ENCODE data around the gene RPS6KA4. TPM values are rescaled to one million over a fixed set of nuclear protein-coding genes. Genes with fewer than 3 reads are reported as not detected.

RPS6KA4 gene
- polyA plus RNA-seq, 1 of the 3 experiments (the other 2 are of a cell fraction): 43.4 TPM

- DNase-seq: no peak
- no peak overlapping the region for H3K4me3 ChIP-seq (ENCODE audit: low read depth in 2 of 2, low read length in 1 of 2)
- ChIA-PET POLR2A (interaction anchor here (1.0 kb wide), 1 partner anchor 11 kb away, joined by 3 read pairs; no protein-coding TSS in a partner anchor), CTCF (interaction anchor here (1.4 kb wide), 1 partner anchor 305 kb away, joined by 3 read pairs; no protein-coding TSS in a partner anchor)
- no peak overlapping the region for H3K27ac ChIP-seq (ENCODE audit: low read depth in 2 of 2, low read length in 1 of 2)
- H3K9me2 ChIP-seq: no peaks in the 10 kb centered on the region
- no peaks in the 10 kb centered on the region; a peak in 1 of 4 replicates for H3K4me1 ChIP-seq (ENCODE audit: control insufficient read depth in 1 of 2, insufficient read depth in 2 of 2, low read depth in 1 of 2, low read length in 1 of 2)
- H3K27me3 ChIP-seq (ENCODE audit: insufficient read depth): no peaks in the 10 kb centered on the region
- no peaks in the 10 kb centered on the region for H3K36me3 ChIP-seq (replicated peaks in 1 of 2; ENCODE audit: control insufficient read depth in 1 of 2, insufficient read depth in 2 of 2, low read length in 1 of 2)
- no peak overlapping the region for H2AFZ ChIP-seq (ENCODE audit: low read depth)
- WGBS (ENCODE audit: low lambda C conversion rate): 80% methylated on average over 1 of the region's 2 CpGs
- no peaks in the 10 kb centered on the region for H3K79me2 ChIP-seq (ENCODE audit: insufficient read depth)
- H3K4me2 ChIP-seq: no peak overlapping the region
- no peaks in the 10 kb centered on the region for H3K9me3 ChIP-seq
- TF ChIP-seq ELF1 (IDR thresholded peaks at IDR 0.05) (no peak), TEAD4 (IDR thresholded peaks at IDR 0.05; ENCODE audit: borderline replicate concordance, insufficient read depth) (no peak), EZH2phosphoT487 (IDR thresholded peaks at IDR 0.05; ENCODE audit: borderline replicate concordance, low read depth) (no peak), FOXM1 (IDR thresholded peaks at IDR 0.05; ENCODE audit: low read depth) (no peak), RFX5 (IDR thresholded peaks at IDR 0.05; ENCODE audit: low read length) (no peak), YY1 (IDR thresholded peaks at IDR 0.05; ENCODE audit: low read depth) (no peak), FOXJ3 (CRISPR knock-in tag; IDR thresholded peaks at IDR 0.05) (no peak)
- TF ChIP-seq, protein P1, sequence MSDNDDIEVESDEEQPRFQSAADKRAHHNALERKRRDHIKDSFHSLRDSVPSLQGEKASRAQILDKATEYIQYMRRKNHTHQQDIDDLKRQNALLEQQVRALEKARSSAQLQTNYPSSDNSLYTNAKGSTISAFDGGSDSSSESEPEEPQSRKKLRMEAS (IDR thresholded peaks at IDR 0.05; ENCODE audit: low read depth): no peak
- no peaks in the 10 kb centered on the region for H3F3A ChIP-seq (replicated peaks; ENCODE audit: insufficient read depth)
- no peak overlapping the region for H3K9ac ChIP-seq
- no peaks in the 10 kb centered on the region for H4K20me1 ChIP-seq (ENCODE audit: insufficient read depth)
Observed at GRCh38 chr11:64383580-64383979, 24.6 kb downstream of the RPS6KA4 start.

DNA sequence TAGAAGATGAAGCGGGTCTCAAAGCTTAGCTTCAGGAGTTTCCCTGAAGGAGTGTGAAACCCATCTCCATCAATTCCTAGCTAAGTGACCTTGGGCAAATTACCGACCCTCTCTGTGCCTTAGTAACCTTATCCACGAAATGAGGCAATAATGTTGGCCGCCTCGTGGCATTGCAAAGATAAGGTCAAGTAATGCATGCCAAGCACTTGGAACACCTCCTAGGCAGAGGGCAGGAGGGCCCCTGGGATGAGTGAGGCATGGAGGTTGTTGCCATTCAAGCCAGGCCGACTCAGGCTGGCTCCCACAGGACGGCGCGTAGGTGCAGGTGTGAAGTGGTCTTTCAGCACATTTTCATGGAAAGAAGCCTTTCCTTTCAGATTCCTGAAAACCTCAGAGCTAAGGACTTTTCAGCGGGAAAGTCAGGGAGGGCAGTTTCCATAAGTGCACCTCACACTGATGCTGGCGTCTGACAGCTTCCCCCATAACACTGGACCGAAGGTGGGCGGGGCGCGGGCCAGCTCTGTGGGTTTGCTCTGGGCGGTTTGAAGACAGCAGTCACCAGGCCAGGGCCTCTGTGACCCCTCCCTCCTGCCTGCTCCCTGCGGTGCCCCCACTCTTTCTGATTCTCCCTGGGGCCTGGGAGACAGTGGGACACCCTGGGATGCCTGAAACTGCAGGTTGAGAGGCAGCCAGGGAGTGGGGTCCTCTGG, 25.2 kb downstream of the RPS6KA4 start:
- no peak for DNase-seq
- Histone ChIP-seq H3K4me1 (ENCODE audit: control insufficient read depth in 1 of 2, insufficient read depth in 2 of 2, low read depth in 1 of 2, low read length in 1 of 2) (no peaks in the 10 kb centered on the region; a peak in 1 of 4 replicates), H3K9me2 (no peaks in the 10 kb centered on the region), H3K4me3 (ENCODE audit: low read depth in 2 of 2, low read length in 1 of 2) (no peak overlapping the region), H3F3A (replicated peaks; ENCODE audit: insufficient read depth) (no peaks in the 10 kb centered on the region), H3K9ac (no peak overlapping the region), H3K27me3 (ENCODE audit: insufficient read depth) (no peaks in the 10 kb centered on the region; the same call in 1 of the 2 replicates), H3K9me3 (no peaks in the 10 kb centered on the region), H2AFZ (ENCODE audit: low read depth) (no peak overlapping the region), H3K27ac (ENCODE audit: low read depth in 2 of 2, low read length in 1 of 2) (no peak overlapping the region), H3K36me3 (replicated peaks in 1 of 2; ENCODE audit: control insufficient read depth in 1 of 2, insufficient read depth in 2 of 2, low read length in 1 of 2) (no peaks in the 10 kb centered on the region), H3K79me2 (ENCODE audit: insufficient read depth) (no peaks in the 10 kb centered on the region), H3K4me2 (no peak overlapping the region), H4K20me1 (ENCODE audit: insufficient read depth) (no peaks in the 10 kb centered on the region)
- ChIA-PET POLR2A (interaction anchor here (1.0 kb wide), 1 partner anchor 12 kb away, joined by 3 read pairs; no protein-coding TSS in a partner anchor), CTCF (interaction anchor here (1.4 to 2.1 kb wide), 2 partner anchors 65 to 304 kb away, joined by 3 to 11 read pairs; no protein-coding TSS in a partner anchor)
- TF ChIP-seq REST (IDR thresholded peaks at IDR 0.05; ENCODE audit: low read depth, low read length): no peak
- TF ChIP-seq CTCF (IDR thresholded peaks at IDR 0.05): no peak
- TF ChIP-seq YY1 (IDR thresholded peaks at IDR 0.05; ENCODE audit: low read depth): no peak
- TF ChIP-seq POLR2AphosphoS5 (IDR thresholded peaks at IDR 0.05; ENCODE audit: low read depth, low read length): no peak
- no peak for TF ChIP-seq PBX3 (IDR thresholded peaks at IDR 0.05)
- TF ChIP-seq FOSL2 (IDR thresholded peaks at IDR 0.05; ENCODE audit: borderline replicate concordance, low read depth): no peak
- TF ChIP-seq FOXM1 (IDR thresholded peaks at IDR 0.05; ENCODE audit: low read depth): no peak
- TF ChIP-seq EP300 (IDR thresholded peaks at IDR 0.05; ENCODE audit: borderline replicate concordance in 1 of 2, low read depth in 1 of 2, low read length in 1 of 2): no peak
- TF ChIP-seq SIN3A (IDR thresholded peaks at IDR 0.05; ENCODE audit: borderline replicate concordance, low read depth, low read length): no peak
- 62% methylated on average over 11 of the region's 17 CpGs for WGBS (ENCODE audit: low lambda C conversion rate)

Data from SK-N-SH (cell line).